Measurements from ENCODE around the gene CKMT2. TPM values are rescaled to one million over a fixed set of nuclear protein-coding genes. Genes with fewer than 3 reads are reported as not detected.
"Not testable (repeated sequence)": the region's sequence is repeated elsewhere in the genome, so short reads cannot be mapped to it uniquely, and the experiment has no call there.

CKMT2 gene
- total RNA-seq, 1 experiment from 2014 or later = not detected

DNA sequence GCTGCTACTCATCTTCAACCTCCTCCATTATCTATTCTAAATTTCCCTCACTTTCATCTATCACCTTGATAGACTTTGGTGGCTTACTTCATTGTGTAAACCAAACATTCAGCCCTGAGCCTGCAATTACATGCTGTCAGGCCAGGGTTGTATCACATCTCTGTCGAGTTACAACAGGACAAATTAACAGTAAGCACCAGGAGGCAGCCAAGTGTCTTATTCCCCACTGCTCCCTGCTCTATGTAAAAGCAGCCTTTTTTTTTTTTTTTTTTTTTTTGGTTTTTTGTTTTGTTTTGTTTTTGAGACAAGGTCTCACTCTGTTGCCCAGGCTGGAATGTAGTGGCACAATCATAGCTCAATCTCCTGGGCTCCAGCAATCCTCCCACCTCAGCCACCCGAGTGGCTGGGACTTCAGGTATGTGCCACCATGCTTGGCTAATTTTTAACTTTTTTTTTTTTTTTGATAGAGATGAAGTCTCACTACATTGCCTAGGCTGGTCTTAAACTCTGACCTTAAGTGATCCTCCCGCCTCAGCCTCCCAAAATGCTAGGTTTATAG lies 53.0 kb downstream of the CKMT2 start:
- in situ Hi-C loops (cut with HindIII; ENCODE audit: low pct_unique_long_range_greater_than_20kb, low sequenced_read_pairs) = no loop called here
- peak; percentile 68 for DNase-seq (ENCODE audit: low read depth)

GRCh38 chr5:81288021-81288433 lies 54.9 kb downstream of the CKMT2 start:
- in situ Hi-C loops (cut with HindIII; ENCODE audit: low pct_unique_long_range_greater_than_20kb, low sequenced_read_pairs) = no loop called here
- DNase-seq (ENCODE audit: low read depth) = no peak

DNA sequence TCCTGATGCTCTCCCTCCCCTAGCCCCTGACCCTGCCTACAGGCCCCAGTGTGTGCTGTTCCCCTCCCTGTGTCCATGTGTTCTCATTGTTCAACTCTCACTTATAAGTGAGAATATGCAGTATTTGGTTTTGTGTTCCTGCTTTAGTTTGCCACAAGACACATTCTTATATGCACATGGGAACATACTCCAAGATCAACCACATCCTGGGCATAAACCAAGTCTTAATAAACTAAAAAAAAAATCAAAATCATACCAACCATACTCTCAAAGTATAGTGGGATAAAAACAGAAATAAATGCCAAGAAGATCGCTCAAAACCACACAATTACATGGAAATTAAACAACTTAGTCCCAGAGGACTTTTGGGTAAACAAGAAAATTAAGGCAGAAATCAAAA lies 57.0 kb downstream of the CKMT2 start:
- in situ Hi-C loops (cut with HindIII; ENCODE audit: low pct_unique_long_range_greater_than_20kb, low sequenced_read_pairs) = no loop called here
- no peak for DNase-seq (ENCODE audit: low read depth)

DNA sequence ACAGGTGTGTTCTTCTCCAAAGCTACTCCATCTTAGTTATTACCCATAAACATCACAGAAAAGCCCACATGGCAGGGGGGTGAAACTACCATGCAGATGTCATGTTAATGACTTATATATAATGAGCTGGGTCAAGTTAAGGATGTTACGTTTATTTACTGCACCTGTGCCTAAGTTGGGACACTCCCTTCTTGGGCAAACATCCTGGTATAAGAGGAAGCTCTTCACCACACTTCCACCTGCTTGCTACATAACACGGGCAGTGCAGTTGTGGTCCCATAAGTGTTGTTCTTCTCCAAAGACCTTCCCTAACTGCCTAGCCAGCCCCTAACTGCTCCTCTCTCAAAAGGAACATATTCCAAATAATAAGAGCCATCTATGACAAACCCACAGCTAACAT lies 59.0 kb downstream of the CKMT2 start:
- in situ Hi-C loops (cut with HindIII; ENCODE audit: low pct_unique_long_range_greater_than_20kb, low sequenced_read_pairs) = no loop called here
- DNase-seq (ENCODE audit: low read depth) = no peak

DNA sequence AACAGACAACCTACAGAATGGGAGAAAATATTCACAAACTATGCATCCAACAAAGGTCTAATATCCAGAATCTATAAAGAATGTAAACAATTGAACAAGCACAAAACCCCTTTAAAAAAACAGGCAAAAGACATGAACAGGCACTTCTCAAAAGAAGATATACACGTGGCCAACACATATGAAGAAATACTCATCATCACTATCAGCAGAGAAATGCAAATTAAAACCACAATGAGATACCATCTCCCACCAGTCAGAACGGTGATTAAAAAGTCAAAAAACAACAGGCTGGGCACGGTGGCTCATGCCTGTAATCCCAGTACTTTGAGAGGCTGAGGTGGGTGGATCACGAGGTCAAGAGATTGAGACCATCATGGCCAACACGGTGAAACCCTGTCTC lies 60.9 kb downstream of the CKMT2 start:
- in situ Hi-C loops (cut with HindIII; ENCODE audit: low pct_unique_long_range_greater_than_20kb, low sequenced_read_pairs); DNase-seq (ENCODE audit: low read depth): not testable (repeated sequence)

DNA sequence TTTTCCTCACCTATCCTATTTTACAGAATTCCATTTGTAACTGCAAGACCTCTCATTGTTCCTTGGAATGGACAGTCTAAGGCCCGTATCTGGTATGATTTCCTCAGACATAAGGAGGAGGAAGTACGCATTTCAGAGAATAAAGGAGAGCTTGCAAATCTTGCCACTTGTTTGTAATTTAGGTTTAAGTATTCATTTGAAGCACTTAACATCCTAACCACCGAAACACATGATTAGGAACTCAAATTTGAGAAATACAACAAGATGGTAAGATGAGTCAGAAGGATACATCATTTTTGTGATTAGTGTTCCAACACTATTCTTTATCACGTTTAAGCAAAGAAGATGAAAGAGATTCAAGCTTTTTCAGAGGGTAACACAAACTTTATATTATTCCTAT lies 64.4 kb downstream of the CKMT2 start:
- in situ Hi-C loops (cut with HindIII; ENCODE audit: low pct_unique_long_range_greater_than_20kb, low sequenced_read_pairs) = no loop called here
- no peak for DNase-seq (ENCODE audit: low read depth)

GRCh38 chr5:81300921-81301270 lies 67.8 kb downstream of the CKMT2 start:
- DNase-seq (ENCODE audit: low read depth) = no peak
- in situ Hi-C loops (cut with HindIII; ENCODE audit: low pct_unique_long_range_greater_than_20kb, low sequenced_read_pairs) = no loop called here

GRCh38 chr5:81301271-81302015 lies 68.3 kb downstream of the CKMT2 start, which contains the start of gene ZCCHC9:
Gene ZCCHC9 (plus strand): TSS chr5:81301587. CDS start chr5:81304758, 3,171 bp downstream.
- in situ Hi-C loops (cut with HindIII; ENCODE audit: low pct_unique_long_range_greater_than_20kb, low sequenced_read_pairs) = no loop called here

GRCh38 chr5:81302596-81302995 lies 69.5 kb downstream of the CKMT2 start:
- DNase-seq (ENCODE audit: low read depth) = no peak
- in situ Hi-C loops (cut with HindIII; ENCODE audit: low pct_unique_long_range_greater_than_20kb, low sequenced_read_pairs) = no loop called here

More at GRCh38 chr5:81301271-81302015, 68.3 kb downstream of the CKMT2 start, which contains the start of gene ZCCHC9:
- DNase-seq (ENCODE audit: low read depth) = peak; percentile 81

DNA sequence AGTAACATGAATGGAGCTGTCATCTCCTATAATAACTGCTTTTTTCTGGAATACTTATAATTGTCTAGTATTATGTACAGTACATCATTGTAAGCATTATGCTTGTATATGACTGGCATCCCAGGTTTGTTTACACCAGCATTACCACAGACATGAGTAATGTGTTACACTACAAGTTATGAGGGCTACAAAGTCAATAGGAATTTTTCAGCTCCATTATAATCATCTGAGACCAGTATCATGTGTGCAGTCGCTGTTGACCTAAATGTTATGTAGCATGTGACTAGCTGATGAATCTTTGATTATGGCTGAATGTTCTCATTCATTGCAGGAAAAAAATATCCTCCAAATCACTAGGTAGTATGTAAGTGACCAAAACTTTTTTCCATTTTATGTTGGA lies 70.4 kb downstream of the CKMT2 start:
- in situ Hi-C loops (cut with HindIII; ENCODE audit: low pct_unique_long_range_greater_than_20kb, low sequenced_read_pairs) = no loop called here
- no peak for DNase-seq (ENCODE audit: low read depth)

GRCh38 chr5:81305785-81306184 lies 72.7 kb downstream of the CKMT2 start:
- in situ Hi-C loops (cut with HindIII; ENCODE audit: low pct_unique_long_range_greater_than_20kb, low sequenced_read_pairs) = no loop called here
- DNase-seq (ENCODE audit: low read depth) = no peak

- DNase-seq (ENCODE audit: low read depth) = no peak
- in situ Hi-C loops (cut with HindIII; ENCODE audit: low pct_unique_long_range_greater_than_20kb, low sequenced_read_pairs) = no loop called here
Observed at GRCh38 chr5:81308836-81309235, 75.7 kb downstream of the CKMT2 start.

DNA sequence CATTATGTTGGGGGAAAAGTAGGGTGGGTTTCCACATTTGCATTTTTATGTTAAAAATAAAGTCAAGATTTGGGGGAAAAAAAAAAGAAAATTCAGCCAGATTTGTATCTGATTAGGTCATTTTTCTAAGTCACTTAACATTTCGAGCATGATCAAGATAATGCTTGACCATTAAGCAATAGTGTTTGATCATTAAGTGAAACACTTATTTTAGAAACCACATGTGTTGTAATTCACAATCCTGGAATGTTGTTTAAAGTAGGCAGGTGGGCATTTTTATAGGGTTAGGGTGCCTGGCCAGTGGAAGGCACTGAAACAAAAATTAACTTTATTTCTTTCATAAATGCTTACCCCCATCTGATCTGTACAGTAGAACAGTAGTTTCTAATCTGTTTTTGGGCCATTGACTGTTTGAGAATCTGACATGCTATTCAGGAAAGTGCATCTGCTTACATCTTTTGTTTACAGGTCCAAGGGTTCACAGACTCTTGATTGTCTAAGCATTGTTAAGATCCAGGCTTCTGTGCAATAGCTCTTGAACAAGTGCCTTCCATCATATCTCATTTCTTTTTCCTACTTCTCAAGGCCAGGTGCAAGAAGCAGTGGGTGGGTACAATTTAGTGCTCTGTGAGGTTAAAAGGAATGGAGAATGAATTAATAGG lies 77.4 kb downstream of the CKMT2 start:
- no peak for DNase-seq (ENCODE audit: low read depth)
- in situ Hi-C loops (cut with HindIII; ENCODE audit: low pct_unique_long_range_greater_than_20kb, low sequenced_read_pairs) = no loop called here

DNA sequence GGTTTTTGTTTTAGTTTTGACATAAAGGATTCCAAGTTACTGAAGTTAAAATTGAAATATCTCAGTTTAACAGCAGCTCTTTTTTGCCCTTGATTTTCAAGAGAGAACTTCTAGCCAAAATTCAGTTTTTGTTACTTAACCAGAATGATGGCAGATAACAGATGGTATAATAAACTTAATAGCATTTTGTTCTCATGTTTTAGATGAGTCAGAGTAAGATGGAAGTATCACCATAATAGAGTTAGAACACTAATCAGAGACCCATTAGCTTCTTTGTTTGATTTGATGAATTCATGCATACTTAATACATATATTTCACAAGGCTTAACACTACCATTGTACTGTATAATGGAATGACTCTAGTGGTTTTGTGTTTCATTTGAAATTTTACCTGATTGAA lies 80.2 kb downstream of the CKMT2 start:
- in situ Hi-C loops (cut with HindIII; ENCODE audit: low pct_unique_long_range_greater_than_20kb, low sequenced_read_pairs) = no loop called here
- no peak for DNase-seq (ENCODE audit: low read depth)

GRCh38 chr5:81313686-81314085 lies 80.6 kb downstream of the CKMT2 start:
- in situ Hi-C loops (cut with HindIII; ENCODE audit: low pct_unique_long_range_greater_than_20kb, low sequenced_read_pairs) = no loop called here
- no peak for DNase-seq (ENCODE audit: low read depth)

DNA sequence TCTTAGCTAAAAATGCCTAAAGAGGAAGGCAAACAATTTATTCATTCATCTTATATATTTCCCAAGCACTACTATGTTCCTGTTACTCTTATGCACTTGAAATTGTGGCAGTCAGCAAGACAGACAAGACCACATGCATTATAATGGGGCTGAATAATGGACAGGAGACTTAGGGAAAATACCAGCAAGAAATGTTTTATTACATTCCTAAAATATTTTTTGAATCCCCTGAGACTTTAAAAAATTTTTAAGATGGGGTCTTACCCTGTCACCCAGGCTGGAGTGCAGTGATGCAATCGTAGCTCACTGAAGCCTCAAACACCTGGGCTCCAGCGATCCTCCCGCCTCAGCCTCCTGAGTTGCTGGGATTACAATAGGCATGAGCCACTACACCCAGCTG lies 81.5 kb downstream of the CKMT2 start:
- in situ Hi-C loops (cut with HindIII; ENCODE audit: low pct_unique_long_range_greater_than_20kb, low sequenced_read_pairs) = no loop called here
- DNase-seq (ENCODE audit: low read depth) = no peak

DNA sequence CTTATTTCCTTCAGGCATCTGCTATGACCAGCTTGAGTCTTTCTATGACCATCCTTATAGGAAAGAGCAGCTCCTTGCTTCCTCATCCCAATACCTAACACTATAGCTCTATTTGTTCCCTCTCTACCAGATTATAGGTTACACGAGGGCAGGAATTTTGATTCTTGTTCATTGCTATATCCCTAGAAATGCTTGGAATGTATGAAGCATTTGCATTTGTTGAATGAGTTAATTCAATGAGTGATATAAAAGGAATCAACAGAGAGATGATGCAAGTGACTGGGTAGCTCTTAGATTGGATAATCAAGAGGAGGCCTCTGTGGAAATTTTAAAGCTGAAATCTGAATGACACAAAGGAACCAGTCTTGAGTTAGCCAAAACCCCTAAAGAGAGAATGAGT lies 82.2 kb downstream of the CKMT2 start:
- DNase-seq (ENCODE audit: low read depth) = no peak
- in situ Hi-C loops (cut with HindIII; ENCODE audit: low pct_unique_long_range_greater_than_20kb, low sequenced_read_pairs) = no loop called here

DNA sequence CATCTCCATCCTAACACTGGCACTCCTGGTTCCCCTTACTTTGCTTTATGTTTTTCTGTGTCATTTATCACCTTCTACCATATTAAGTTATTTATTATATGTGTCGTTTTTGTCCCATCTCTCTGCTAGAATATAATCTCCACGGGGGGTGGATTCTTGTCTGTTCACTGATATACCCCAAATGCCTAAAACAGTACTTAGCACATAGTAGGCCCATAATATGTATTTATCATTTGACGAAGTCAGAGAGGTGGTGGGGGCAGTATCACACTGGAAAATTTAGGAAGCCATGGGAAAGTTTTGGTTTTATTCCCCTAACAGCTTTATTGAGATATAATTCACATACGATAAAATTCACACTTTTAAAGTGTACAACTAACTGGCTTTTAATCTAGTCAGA lies 82.7 kb downstream of the CKMT2 start:
- DNase-seq (ENCODE audit: low read depth) = no peak
- in situ Hi-C loops (cut with HindIII; ENCODE audit: low pct_unique_long_range_greater_than_20kb, low sequenced_read_pairs) = no loop called here
